ENCODE data around the gene ZNF860. TPM values are rescaled to one million over a fixed set of nuclear protein-coding genes. Genes with fewer than 3 reads are reported as not detected.

ZNF860 gene
- total RNA-seq, 2 donors from 2014 or later: 0.91 TPM; not detected in 1

DNA sequence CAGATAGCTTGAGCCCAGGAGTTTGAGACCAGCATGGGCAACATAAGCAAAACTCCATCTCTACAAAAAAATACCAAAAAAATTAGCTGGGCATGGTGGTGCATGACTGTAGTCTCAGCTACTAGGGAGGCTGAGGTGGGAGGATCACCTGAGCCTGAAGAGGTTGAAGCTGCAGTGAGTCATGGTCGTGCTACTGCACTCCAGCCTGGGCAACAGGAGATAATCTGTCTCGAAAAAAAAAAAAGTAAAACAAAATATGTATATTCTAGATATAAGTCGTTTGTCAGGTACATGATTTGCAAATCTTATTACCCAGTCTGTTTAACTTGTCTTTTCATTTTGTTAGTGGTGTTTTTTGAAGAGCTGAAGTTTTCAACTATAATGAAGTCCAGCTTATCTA is 40.2 kb downstream of the ZNF860 start:
- Mint-ChIP-seq H3K27ac (no peak overlapping the region), H3K4me3 (no peak overlapping the region), H3K27me3 (no peaks in the 10 kb centered on the region), H3K9me3 (no peaks in the 10 kb centered on the region), H3K36me3 (ENCODE audit: low read depth) (no peaks in the 10 kb centered on the region), H3K4me1 (no peaks in the 10 kb centered on the region)
- ATAC-seq (replicated peaks): no peak

- Mint-ChIP-seq H3K4me3 (no peak overlapping the region), H3K27ac (no peak overlapping the region), H3K27me3 (peaks cover 5% of the 10 kb centered on the region), H3K9me3 (no peaks in the 10 kb centered on the region), H3K4me1 (no peaks in the 10 kb centered on the region), H3K36me3 (ENCODE audit: low read depth) (no peaks in the 10 kb centered on the region)
- no peak for ATAC-seq (replicated peaks)
Observed at GRCh38 chr3:32022947-32023346, 41.4 kb downstream of the ZNF860 start.

- Mint-ChIP-seq H3K36me3 (ENCODE audit: low read depth) (no peaks in the 10 kb centered on the region), H3K4me3 (no peak overlapping the region), H3K27me3 (peaks cover 10% of the 10 kb centered on the region), H3K9me3 (no peaks in the 10 kb centered on the region), H3K4me1 (no peaks in the 10 kb centered on the region), H3K27ac (no peak overlapping the region)
- no peak for ATAC-seq (replicated peaks)
Observed at GRCh38 chr3:32026593-32026992, 45.0 kb downstream of the ZNF860 start.

GRCh38 chr3:32037932-32038267 is 56.4 kb downstream of the ZNF860 start:
- peaks cover 5% of the 10 kb centered on the region for H3K27me3 Mint-ChIP-seq
- H3K4me1 Mint-ChIP-seq: no peaks in the 10 kb centered on the region
- H3K36me3 Mint-ChIP-seq (ENCODE audit: low read depth): no peaks in the 10 kb centered on the region
- no peak for ATAC-seq (replicated peaks)
- peaks cover 9% of the 10 kb centered on the region for H3K9me3 Mint-ChIP-seq
- H3K27ac Mint-ChIP-seq: no peak overlapping the region
- no peak overlapping the region for H3K4me3 Mint-ChIP-seq

- H3K4me1 Mint-ChIP-seq: no peaks in the 10 kb centered on the region
- H3K4me3 Mint-ChIP-seq: no peak overlapping the region
- no peaks in the 10 kb centered on the region for H3K36me3 Mint-ChIP-seq (ENCODE audit: low read depth)
- no peaks in the 10 kb centered on the region for H3K27me3 Mint-ChIP-seq
- H3K9me3 Mint-ChIP-seq: peaks cover 12% of the 10 kb centered on the region
- H3K27ac Mint-ChIP-seq: no peak overlapping the region
- ATAC-seq (replicated peaks): no peak
Observed at GRCh38 chr3:32041316-32041715, 59.8 kb downstream of the ZNF860 start.

Other genes with a start within 250 kb of the ZNF860 start
- 10 to 100 TPM in 1 of 2 donors, under 1 TPM in 1; 0.90 to 11.5 TPM for gene OSBPL10, start 488 bp upstream of the ZNF860 start, total RNA-seq
- 10 to 100 TPM in 1 of 2 donors, 1 to 10 TPM in 1; 7.6 to 18.8 TPM for gene GPD1L, start 124.9 kb downstream of the ZNF860 start, total RNA-seq